Tibial artery (tissue), 4 donors: ENCODE data around the gene PTBP1.

Experiments used
- DNase-seq, 2 donors: peaks; one replicate each; pipeline ENCODE4 v3.0.0-alpha.2; 2019
- H3K27ac ChIP-seq, 2 donors: fragments of 200-600 bp; sonication (generic) in 1 of 2; 1 replicate in 1 of 2; 2 replicates in 1 of 2; pipeline ENCODE4 v1.5.1; 2018 to 2019; ENCODE audit warnings: mild to moderate bottlenecking in 1 of 2
- H3K27me3 ChIP-seq, 2 donors: fragments of 200-600 bp; sonication (generic) in 1 of 2; one replicate each; pipeline versions ENCODE4 v1.5.1 to v1.6.0; 2016 to 2019
- H3K36me3 ChIP-seq, 3 donors: fragments of 200-600 bp; sonication (generic) in 2 of 3; one replicate each; pipeline ENCODE4 v1.5.1; 2016 to 2019; ENCODE audit warnings: mild to moderate bottlenecking in 2 of 3
- H3K4me1 ChIP-seq, 4 donors: fragments of 200-600 bp; sonication (generic) in 2 of 4; 1 replicate in 3 of 4; 2 replicates in 1 of 4; pipeline ENCODE4 v1.5.1; 2016 to 2019
- H3K4me3 ChIP-seq, 2 donors: fragments of 200-600 bp; sonication (generic) in 1 of 2; 1 replicate in 1 of 2; 2 replicates in 1 of 2; pipeline ENCODE4 v1.5.1; 2018 to 2019; ENCODE audit warnings: mild to moderate bottlenecking in 2 of 2
- H3K9me3 ChIP-seq, 3 donors: fragments of 200-600 bp; sonication (generic) in 1 of 3; one replicate each; pipeline ENCODE4 v1.5.1; 2016 to 2019
- intact Hi-C: fragments of 100-400 bp; cut with DNase I; formaldehyde crosslinking; loops from one replicate; pipeline ENCODE4 v1.15.0; 2023; ENCODE audit warnings: low total_unique reads
- TF ChIP-seq, protein P1 (sequence below), 2 experiments: fragments of 200-600 bp in 1 of 2; fragments of 450-650 bp in 1 of 2; IDR thresholded peaks; one replicate each; pipeline ENCODE4 v1.5.1; 2017 to 2019; ENCODE audit warnings: antibody characterized with exemption in 2 of 2, mild to moderate bottlenecking in 1 of 2, moderate library complexity in 1 of 2

PTBP1 gene

DNA sequence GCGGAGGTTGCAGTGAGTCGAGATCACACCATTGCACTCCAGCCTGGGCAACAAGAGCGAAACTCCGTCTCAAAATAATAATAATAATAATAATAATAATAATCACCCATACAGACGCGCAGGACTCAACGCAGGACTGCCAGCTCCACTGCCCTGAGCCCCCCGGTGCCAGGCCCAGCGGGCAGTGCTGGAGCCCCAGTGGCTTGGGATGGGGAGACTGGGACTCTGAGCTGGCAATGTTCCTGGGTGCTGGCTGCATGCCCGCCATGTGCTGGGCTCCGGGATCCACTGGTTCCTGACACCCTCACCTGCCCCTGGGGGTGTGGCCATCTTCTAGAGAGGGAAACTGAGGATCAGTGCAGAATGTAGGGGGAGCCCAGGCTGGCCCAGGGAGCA lies 30.1 kb downstream of the PTBP1 start:
- intact Hi-C loops, result no loop called here
- no peaks in the 10 kb centered on the region for H3K36me3 ChIP-seq
- H3K27me3 ChIP-seq, result peaks cover 5 to 83% of the 10 kb centered on the region in 2 donors
- no peak overlapping the region for H3K4me3 ChIP-seq
- H3K27ac ChIP-seq, result no peak overlapping the region
- no peak for DNase-seq
- peaks cover 0 to 3% (median 2%) of the 10 kb centered on the region in 4 donors for H3K4me1 ChIP-seq
- TF ChIP-seq, protein P1, sequence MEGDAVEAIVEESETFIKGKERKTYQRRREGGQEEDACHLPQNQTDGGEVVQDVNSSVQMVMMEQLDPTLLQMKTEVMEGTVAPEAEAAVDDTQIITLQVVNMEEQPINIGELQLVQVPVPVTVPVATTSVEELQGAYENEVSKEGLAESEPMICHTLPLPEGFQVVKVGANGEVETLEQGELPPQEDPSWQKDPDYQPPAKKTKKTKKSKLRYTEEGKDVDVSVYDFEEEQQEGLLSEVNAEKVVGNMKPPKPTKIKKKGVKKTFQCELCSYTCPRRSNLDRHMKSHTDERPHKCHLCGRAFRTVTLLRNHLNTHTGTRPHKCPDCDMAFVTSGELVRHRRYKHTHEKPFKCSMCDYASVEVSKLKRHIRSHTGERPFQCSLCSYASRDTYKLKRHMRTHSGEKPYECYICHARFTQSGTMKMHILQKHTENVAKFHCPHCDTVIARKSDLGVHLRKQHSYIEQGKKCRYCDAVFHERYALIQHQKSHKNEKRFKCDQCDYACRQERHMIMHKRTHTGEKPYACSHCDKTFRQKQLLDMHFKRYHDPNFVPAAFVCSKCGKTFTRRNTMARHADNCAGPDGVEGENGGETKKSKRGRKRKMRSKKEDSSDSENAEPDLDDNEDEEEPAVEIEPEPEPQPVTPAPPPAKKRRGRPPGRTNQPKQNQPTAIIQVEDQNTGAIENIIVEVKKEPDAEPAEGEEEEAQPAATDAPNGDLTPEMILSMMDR (IDR thresholded peaks at IDR 0.05), result no peak
- H3K9me3 ChIP-seq, result no peaks in the 10 kb centered on the region

DNA sequence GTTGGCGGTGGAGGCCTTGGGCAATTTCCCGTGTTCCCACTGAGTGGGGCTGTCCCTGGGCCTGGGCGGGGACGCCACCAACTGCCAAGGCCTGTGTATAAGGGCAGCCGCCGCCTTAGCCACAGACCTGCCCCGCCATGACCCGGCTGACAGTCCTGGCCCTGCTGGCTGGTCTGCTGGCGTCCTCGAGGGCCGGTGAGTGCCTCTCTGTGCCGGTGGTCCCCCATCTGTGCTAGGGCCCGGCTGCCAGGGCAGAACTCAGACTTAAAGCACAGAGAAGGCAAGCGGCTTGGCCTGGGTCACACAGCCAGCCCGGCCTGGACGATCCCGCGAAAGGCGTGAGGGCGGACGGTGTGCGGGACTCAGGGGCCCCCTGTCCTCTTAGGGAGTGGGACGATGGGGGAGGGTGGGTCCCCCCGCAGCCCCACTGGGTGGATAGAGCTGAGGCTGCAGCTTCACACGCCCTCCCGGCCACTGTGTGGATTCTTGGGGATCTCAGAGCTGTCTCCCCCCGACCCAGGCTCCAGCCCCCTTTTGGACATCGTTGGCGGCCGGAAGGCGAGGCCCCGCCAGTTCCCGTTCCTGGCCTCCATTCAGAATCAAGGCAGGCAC lies 30.6 kb downstream of the PTBP1 start, which contains the start of gene AZU1:
AZU1 (plus strand) TSS at position 128 of the 612 bp plus-strand sequence; CDS start at position 138, 10 bp downstream.
- peaks cover 0 to 82% of the 10 kb centered on the region in 2 donors for H3K27me3 ChIP-seq
- intact Hi-C loops, result no loop called here
- no peak for DNase-seq
- TF ChIP-seq, protein P1 (IDR thresholded peaks at IDR 0.05), result no peak
- H3K4me1 ChIP-seq, result no peaks in the 10 kb centered on the region
- no peak within 1 kb of the TSS for H3K4me3 ChIP-seq
- H3K9me3 ChIP-seq, result no peaks in the 10 kb centered on the region
- no peaks in the 10 kb centered on the region for H3K36me3 ChIP-seq
- H3K27ac ChIP-seq, result no peak within 1 kb of the TSS

DNA sequence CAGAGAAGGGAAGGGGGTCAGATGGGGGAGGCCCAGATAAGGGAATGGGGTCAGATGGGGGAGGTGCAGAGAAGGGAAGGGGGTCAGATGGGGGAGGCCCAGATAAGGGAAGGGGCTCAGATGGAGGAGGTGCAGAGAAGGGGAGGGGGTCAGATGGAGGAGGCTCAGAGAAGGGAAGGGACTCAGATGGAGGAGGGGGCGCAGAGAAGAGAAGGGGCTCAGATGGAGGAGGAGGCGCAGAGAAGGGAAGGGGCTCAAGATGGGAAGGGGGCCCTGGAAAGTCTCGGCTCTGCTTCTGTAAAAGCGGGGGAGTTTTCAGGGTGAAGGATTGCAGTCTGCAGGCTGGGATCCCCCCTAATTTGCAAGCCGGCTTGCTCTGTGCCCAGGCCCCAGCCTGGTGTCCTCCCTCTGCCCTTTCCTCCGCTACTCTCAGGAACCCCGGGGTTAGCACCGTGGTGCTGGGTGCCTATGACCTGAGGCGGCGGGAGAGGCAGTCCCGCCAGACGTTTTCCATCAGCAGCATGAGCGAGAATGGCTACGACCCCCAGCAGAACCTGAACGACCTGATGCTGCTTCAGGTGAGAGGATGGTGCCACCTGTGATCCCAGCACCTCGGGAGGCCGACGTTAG lies 32.0 kb downstream of the PTBP1 start:
- TF ChIP-seq, protein P1 (IDR thresholded peaks at IDR 0.05), result no peak
- Histone ChIP-seq H3K27ac (no peak overlapping the region), H3K4me1 (no peaks in the 10 kb centered on the region), H3K9me3 (no peaks in the 10 kb centered on the region), H3K27me3 (peaks cover 0 to 73% of the 10 kb centered on the region in 2 donors), H3K4me3 (no peak overlapping the region), H3K36me3 (no peaks in the 10 kb centered on the region)
- no peak for DNase-seq
- intact Hi-C loops, result no loop called here

DNA sequence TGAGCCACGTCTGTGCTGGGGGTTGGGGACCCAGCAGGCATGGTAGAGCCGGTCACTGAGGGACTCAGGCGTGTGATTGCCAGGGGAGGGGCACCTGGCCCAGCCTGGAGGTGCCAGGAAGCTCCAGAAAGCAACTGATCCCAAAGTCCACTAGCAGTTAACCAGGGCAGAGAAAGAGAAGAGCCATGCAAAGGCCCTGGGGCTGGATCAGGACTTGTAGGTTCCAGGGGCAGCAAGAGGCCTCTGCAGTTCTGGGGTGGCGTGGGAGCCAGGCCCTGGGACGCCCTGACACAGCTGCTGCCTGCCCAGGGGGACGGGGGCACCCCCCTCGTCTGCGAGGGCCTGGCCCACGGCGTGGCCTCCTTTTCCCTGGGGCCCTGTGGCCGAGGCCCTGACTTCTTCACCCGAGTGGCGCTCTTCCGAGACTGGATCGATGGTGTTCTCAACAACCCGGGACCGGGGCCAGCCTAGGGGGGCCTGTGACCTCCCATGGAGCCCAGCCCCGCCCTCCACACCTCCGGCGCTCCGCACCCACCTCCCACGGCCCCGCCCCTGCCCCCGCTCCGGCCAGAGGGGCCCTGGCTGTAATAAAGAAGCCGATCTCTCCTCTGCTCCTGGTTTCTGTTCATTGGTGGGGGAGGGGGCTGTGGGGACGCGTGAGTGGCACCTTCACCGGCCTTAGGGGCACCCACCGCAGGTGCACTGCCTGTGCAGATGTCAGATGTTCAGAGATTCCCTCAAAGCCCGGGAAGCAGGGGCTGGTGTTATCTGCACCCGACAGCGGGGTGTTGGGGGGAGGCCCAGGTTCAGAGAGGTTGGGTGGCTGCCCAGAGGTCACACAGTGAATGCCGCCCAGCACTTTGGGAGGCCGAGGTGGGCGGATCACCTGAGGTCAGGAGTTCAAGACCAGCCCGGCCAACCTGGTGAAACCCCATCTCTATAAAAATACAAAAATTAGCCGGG lies 34.4 kb downstream of the PTBP1 start:
- H3K27ac ChIP-seq, result no peak overlapping the region
- no peak overlapping the region for H3K4me3 ChIP-seq
- TF ChIP-seq, protein P1 (IDR thresholded peaks at IDR 0.05), result no peak
- H3K4me1 ChIP-seq, result no peaks in the 10 kb centered on the region
- DNase-seq, result no peak
- H3K27me3 ChIP-seq, result peaks cover 0 to 73% of the 10 kb centered on the region in 2 donors
- no peaks in the 10 kb centered on the region for H3K36me3 ChIP-seq
- no peaks in the 10 kb centered on the region for H3K9me3 ChIP-seq
- intact Hi-C loops, result no loop called here

DNA sequence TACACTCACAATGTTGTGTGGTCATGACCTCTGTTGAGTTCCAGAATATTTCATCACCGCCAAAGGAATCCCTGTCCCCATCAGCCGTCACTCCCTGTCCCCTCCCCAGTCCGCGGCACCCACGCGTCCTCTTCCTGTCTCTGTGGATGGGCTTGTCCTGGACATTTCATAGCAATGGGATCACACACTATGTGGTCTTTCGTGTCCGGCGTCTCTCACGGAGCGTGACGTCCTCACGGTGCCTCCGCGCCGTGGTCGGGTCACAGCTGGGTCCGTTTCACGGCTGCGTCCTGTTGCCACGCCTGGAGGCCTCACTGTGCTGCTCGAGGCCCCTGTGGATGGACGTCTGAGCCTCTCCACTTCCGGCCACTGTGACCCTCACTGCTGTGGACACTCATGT lies 37.0 kb downstream of the PTBP1 start:
- peaks cover 0 to 72% of the 10 kb centered on the region in 2 donors for H3K27me3 ChIP-seq
- intact Hi-C loops, result no loop called here

More for the DNA sequence above, 37.0 kb downstream of the PTBP1 start:
- no peak for DNase-seq
- peaks cover 0 to under 1% (median 0%) of the 10 kb centered on the region in 4 donors for H3K4me1 ChIP-seq
- TF ChIP-seq, protein P1 (IDR thresholded peaks at IDR 0.05), result no peak
- H3K36me3 ChIP-seq, result no peaks in the 10 kb centered on the region
- H3K9me3 ChIP-seq, result no peaks in the 10 kb centered on the region
- no peak overlapping the region for H3K4me3 ChIP-seq
- H3K27ac ChIP-seq, result no peak overlapping the region
